ENCODE data around the gene PRR35.

PRR35 gene

GRCh38 chr16:565419-566330, 5.5 kb downstream of the PRR35 start:
- DNase-seq: no peak

DNA sequence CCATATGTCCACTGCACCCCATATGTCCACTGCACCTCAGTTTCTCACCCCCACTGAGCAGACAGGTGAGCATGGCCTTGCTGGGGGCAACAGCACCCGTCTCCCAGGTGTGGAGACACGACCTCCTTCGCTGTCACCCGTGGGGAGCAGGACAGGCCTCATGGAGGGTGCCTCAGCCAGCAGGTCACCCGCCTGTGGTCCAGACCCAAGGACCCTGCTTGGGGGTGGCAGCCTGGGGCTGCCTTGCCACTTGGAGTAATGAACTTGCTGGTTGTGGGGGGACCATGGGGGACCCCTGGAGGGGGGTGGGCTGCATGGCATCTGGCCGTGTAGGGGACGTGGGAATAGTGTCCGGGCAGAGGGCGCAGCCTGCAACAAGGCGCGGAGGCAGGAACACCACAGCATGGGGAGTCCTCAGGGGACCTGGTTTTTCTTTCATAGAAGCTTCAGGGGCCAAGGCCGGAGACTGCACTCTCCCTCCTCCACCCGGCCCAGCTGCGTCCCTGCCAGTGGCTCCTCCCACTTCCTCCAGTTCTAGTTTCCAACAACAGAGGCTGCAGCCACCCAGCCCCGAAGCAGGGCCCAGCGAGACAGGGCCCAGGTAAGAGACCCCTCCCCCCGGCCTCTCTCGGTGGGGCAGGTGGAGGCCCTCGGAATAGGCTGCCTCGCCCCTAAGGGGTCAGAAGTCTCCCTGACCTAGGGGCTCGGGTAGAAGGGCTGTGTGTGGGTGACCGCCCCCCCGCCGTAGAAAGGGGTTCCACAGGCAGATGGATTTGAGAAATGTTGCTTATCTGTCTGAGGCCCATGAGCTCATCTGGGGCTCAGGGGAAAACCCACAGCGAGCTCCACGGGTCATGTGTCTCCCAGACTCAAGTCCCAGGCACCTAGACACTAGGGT, 6.5 kb downstream of the PRR35 start, which contains the start of gene NHLRC4:
TSS of gene NHLRC4 (plus strand) at position 531 of the 898 bp plus-strand sequence. CDS start 1,043 bp downstream, outside the sequence.
- DNase-seq: no peak

DNA sequence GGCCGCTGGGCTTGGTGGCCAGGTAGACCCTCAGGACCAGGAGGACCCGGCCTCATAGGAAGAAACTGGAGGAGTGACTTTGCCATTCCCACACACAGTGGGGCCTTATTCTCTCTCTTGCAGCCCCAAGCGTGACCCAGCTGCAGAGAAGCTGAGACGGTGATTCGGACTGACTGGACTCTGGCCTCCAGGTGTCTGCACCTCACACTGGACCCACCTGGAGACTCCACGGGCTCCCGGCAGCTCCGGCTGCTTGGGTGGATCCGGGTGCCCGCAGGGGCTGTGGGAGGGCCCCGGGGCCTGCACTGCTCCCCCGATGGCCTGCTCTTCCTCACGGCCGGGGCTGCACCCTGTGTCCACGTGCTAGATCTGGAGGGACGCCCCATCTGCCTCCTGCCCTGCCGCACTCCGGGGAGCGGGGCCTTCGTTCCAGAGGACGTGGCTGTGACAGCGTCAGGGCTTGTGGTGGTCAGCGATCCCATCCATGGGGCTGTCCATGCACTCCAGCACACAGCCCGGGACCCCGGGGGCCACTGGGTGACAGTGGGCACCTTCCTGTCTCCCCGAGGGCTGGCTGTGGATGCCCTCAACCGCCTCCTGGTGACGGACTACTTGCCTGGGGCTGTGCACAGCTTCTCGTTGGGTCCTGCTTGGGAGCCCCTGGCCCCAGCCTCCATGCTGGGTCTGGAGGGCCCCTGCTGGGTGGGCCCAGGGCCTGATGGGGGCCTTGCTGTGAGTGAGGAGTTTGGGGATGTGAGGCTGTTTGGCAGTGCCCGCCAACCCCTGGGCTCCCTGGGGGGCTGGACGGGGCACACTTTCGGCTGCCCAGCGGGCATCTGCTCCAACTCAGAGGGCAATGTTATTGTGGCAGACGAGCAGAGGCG, 7.4 kb downstream of the PRR35 start:
- DNase-seq: no peak

- DNase-seq: no peak
These were observed 8.4 kb downstream of the PRR35 start for GRCh38 chr16:568401-569258.

DNA sequence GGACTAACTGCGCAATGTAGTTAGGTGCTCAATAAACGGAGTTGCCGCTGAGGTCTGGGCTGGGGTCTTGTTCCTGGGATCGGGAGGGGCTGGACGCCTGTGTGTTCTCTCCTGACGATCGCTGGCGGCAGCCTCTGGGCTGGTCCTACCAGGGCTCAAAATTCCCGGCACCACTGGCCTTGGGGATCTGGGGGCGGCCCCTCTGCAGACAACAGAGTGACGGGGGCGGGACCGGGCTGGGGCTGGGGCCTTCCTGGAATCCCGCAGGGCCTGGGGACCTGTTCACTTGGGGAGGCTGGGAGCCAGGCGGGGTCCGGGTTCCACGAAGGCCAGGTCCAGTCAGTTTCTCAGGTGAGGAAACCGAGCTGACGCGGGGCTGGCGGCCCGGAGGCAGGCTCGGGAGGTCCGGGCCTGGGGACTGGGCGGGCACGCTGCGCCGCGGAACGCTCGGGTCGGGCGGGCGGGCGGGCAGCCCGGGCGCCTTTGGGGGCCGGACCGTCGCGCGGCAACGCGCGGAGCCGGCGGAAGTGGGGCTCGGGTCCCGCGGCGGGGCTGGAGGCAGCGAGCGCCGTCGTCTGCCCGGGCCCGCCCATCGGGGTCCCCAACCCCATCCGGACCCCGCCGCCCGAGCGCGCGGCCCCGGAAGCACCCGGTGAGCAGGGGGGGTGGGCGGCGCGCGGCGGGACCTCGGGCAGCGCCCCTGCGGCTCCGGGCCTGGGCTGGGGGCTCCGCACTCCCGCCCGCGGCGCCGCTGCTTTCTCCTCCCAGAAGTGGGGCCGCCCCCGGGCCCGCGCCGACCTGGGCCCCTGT, 9.5 kb downstream of the PRR35 start, which contains the start of gene PIGQ:
TSS of gene PIGQ (plus strand) at position 524 of the 810 bp plus-strand sequence. CDS start 4,107 bp downstream, outside the sequence.
- DNase-seq: peak; percentile 20

GRCh38 chr16:572865-573650, 12.9 kb downstream of the PRR35 start:
- no peak for DNase-seq

GRCh38 chr16:574021-574760, 14.0 kb downstream of the PRR35 start:
- DNase-seq: no peak

GRCh38 chr16:575354-576196, 15.4 kb downstream of the PRR35 start:
- no peak for DNase-seq

GRCh38 chr16:576197-576822, 16.1 kb downstream of the PRR35 start:
- DNase-seq: no peak

DNA sequence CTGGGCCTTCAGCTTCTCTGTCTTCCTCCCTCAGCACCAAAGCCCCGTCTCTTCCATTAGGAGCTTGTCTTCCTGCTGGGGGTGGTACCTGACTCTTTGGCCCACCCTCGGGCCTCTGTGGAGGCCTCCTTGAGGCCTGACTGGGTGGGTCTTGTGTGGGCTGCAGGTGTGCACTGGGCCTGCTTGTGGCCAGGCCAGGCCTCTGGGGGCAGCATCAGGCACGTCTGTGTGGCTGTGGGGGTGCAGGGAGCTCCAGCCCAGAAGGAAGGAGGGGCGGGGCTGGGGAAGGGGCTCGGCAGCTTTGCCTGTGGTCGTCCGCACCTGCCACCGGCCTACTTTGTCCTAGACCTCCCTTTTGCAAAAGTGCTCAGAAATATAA, 16.6 kb downstream of the PRR35 start:
- DNase-seq: no peak

- DNase-seq: no peak
These were observed 17.6 kb downstream of the PRR35 start for GRCh38 chr16:577796-578195.

DNA sequence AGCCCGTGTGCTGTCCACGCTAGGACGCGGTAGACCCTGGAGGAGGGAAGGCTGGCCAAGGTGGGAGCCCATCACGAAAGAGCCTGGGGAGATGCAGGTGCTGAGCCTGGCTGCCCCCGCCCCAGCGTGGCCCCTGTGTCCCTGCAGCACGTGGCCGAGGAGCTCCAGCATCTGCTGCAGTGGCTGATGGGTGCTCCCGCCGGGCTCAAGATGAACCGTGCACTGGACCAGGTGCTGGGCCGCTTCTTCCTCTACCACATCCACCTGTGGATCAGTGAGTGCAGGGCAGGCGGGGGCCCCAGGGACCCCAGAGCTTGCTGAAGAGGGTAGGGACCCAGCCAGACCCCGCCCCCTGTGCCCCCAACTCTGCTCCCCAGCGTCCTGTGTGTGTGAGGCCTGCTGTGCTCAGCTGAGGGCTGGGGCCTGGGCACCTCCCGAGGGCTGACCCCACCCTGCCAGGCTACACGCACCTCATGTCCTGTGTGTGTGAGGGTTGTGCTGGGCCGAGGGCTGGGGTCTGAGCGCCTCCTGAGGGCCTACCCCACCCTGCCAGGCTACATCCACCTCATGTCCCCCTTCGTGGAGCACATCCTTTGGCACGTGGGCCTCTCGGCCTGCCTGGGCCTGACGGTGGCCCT, 18.2 kb downstream of the PRR35 start:
- no peak for DNase-seq

GRCh38 chr16:578870-579405, 18.7 kb downstream of the PRR35 start:
- no peak for DNase-seq

DNA sequence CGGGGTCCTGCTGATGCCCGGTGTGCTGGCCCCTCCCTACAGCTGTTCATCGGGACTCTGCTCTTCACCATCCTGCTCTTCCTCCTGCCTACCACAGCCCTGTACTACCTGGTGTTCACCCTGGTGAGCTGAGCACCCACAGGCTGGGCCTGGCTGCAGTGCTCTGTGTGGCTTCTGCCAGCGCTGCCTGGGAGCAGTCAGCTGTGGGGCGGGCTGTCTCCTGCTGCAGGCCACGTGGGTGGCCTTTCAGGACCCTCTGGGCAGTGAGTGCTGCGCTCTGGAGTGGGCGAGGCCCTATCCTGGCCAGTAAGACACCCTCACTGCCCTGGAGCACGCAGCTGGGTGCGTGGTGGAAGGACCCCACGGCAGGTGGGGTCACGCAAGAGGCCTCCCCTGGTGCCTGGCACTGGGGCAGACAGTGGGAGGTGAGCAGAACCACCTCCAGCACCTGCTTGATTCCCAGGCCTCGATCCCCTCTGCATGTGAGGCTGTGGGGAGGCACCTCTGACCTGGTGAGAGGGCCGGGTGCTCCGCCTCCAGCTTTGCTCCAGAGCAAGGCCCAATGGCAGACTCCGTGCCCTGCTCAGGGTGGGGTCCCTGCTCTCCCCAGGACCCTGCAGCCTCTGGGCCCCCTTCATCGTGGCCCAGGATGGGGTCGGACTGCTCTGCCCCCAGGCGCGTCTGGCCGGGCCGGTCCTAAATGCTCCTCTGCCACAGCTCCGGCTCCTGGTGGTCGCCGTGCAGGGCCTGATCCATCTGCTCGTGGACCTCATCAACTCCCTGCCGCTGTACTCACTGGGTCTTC, 20.1 kb downstream of the PRR35 start:
- DNase-seq: no peak

- no peak for DNase-seq
These were observed 20.8 kb downstream of the PRR35 start for GRCh38 chr16:580946-581498.

All from NCI-H1092 treated with DMSO at 0.1 percent for 48 hours (cell line).